Muscle layer of colon (tissue), 2 donors: ENCODE results near the gene ACTN3.
"Not testable (repeated sequence)": the region's sequence is repeated elsewhere in the genome, so short reads cannot be mapped to it uniquely, and the experiment has no call there.

Experiments used
- H3K27ac ChIP-seq: one replicate; pipeline ENCODE4 v1.7.0; 2013; ENCODE audit warnings: low read depth, mild to moderate bottlenecking, low read length, moderate library complexity
- H3K27me3 ChIP-seq, 2 donors: one replicate each; pipeline ENCODE4 v1.7.0; 2013; ENCODE audit warnings: low read length in 2 of 2, mild to moderate bottlenecking in 2 of 2; ENCODE audit not compliant: insufficient read depth in 2 of 2, control insufficient read depth in 1 of 2
- H3K36me3 ChIP-seq: one replicate; pipeline ENCODE4 v1.7.0; 2013; ENCODE audit warnings: mild to moderate bottlenecking, low read length; ENCODE audit not compliant: insufficient read depth
- H3K4me1 ChIP-seq: one replicate; pipeline ENCODE4 v1.7.0; 2013; ENCODE audit warnings: mild to moderate bottlenecking, low read length; ENCODE audit not compliant: insufficient read depth
- H3K4me3 ChIP-seq, 2 donors: one replicate each; pipeline ENCODE4 v1.7.0; 2013; ENCODE audit warnings: low read length in 2 of 2, low read depth in 1 of 2, mild to moderate bottlenecking in 1 of 2, moderate library complexity in 1 of 2
- H3K9ac ChIP-seq: one replicate; pipeline ENCODE4 v1.7.0; 2013; ENCODE audit warnings: low read length
- H3K9me3 ChIP-seq: one replicate; pipeline ENCODE4 v1.7.0; 2013; ENCODE audit warnings: mild to moderate bottlenecking, low read length
- donor health status: abdominal sarcoma.
- donor health status: Adenocarcinoma of cecum.

The ACTN3 gene

DNA sequence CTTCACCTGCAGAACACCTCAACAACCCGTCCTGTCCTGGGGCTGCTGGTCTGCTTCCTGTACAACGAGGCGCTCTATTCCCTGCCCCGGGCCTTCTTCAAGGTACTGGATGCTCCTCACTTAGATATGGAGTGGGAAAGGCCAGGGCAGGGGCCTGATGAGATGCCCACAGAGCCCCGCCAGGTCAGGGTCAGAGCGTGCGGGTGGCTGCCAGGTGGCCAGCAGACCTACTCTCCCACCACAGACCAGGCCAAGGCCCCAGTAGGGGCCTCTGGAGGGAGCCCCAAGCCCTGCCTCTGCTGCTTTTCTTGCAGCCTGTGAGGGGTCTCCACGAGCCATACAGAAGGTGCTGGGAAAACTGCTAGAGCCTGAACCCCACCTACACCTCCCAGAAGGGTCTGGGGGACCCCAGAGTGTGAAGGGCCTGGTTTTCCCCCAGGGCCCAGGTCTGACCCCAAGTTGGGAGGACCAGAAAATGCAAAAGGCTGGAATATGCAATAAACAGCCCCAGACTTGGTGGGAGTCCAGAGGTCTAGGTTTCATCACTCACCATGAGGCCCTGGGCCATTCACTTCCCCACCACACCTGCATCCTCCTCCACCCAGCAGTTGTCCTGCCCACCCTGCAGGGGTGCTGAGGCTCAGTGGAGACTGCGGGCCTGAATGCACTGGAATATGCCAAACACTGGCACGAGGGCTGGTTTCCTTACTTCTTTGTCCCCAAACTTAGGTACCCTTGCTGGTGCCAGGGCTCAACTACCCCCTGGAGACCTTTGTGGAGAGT is 15.6 kb upstream of the ACTN3 start:
- H3K36me3 ChIP-seq = peaks cover 36% of the 10 kb centered on the region
- H3K4me3 ChIP-seq = no peak overlapping the region
- no peak overlapping the region for H3K27ac ChIP-seq
- H3K4me1 ChIP-seq = no peaks in the 10 kb centered on the region
- H3K27me3 ChIP-seq = no peaks in the 10 kb centered on the region
- H3K9ac ChIP-seq = no peak overlapping the region
- H3K9me3 ChIP-seq = no peaks in the 10 kb centered on the region

DNA sequence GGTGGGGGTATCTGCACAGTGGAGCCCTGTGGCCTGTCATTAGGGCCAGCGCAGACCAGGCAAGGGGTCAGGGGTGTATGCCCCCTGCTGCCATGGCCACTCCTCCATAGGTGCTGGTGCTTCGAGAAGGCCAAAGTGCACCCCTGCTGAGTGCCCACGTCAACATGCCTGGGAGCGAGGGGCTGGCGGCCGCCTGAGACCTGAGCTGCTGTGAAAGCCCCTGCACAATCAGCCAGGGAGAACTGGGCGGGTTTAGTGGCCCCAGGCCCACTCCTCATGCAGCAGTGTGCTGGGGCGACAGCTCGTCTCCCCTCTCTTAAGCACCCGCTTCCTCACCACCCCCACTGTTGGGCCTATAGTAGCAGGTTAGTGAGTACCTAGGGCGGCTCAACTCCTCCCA is 14.9 kb upstream of the ACTN3 start:
- no peaks in the 10 kb centered on the region for H3K4me1 ChIP-seq
- H3K27me3 ChIP-seq = no peaks in the 10 kb centered on the region
- H3K36me3 ChIP-seq = peaks cover 40% of the 10 kb centered on the region
- no peak overlapping the region for H3K9ac ChIP-seq
- H3K27ac ChIP-seq = no peak overlapping the region
- H3K9me3 ChIP-seq = no peaks in the 10 kb centered on the region
- no peak overlapping the region for H3K4me3 ChIP-seq

GRCh38 chr11:66532784-66533183 is 13.9 kb upstream of the ACTN3 start:
- H3K4me1 ChIP-seq = no peaks in the 10 kb centered on the region
- H3K4me3 ChIP-seq = no peak overlapping the region
- peaks cover 45% of the 10 kb centered on the region for H3K36me3 ChIP-seq
- H3K9me3 ChIP-seq = no peaks in the 10 kb centered on the region
- no peaks in the 10 kb centered on the region for H3K27me3 ChIP-seq
- no peak overlapping the region for H3K9ac ChIP-seq
- no peak overlapping the region for H3K27ac ChIP-seq

- H3K4me1 ChIP-seq = peaks cover 9% of the 10 kb centered on the region
- no peaks in the 10 kb centered on the region for H3K27me3 ChIP-seq
- no peaks in the 10 kb centered on the region for H3K9me3 ChIP-seq
- no peak overlapping the region for H3K9ac ChIP-seq
- no peak overlapping the region for H3K4me3 ChIP-seq
- H3K36me3 ChIP-seq = peaks cover 31% of the 10 kb centered on the region
- no peak overlapping the region for H3K27ac ChIP-seq
These were observed 7.4 kb upstream of the ACTN3 start for GRCh38 chr11:66539170-66539869.

DNA sequence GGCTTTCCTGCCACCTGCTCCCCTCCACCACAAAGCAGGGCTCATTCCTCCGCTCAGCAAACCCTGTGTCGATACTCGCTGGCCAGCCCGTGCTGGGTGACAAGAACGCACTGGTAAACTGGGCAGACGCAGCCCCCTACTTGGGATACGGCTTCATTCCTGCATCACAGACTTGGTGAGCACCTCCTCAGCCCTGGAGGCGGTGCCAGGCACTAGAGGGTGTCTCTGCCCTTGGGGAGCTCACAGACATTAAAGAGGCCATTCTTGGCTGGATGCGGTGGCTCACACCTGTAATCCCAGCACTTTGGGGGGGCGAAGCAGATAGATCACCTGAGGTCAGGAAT is 6.9 kb upstream of the ACTN3 start:
- Histone ChIP-seq H3K27ac (no peak overlapping the region), H3K27me3 (no peaks in the 10 kb centered on the region), H3K9me3 (no peaks in the 10 kb centered on the region), H3K9ac (no peak overlapping the region), H3K4me1 (peaks cover 10% of the 10 kb centered on the region), H3K36me3 (peaks cover 31% of the 10 kb centered on the region), H3K4me3 (no peak overlapping the region)

- not testable (repeated sequence) for H3K9me3 ChIP-seq, H3K4me3 ChIP-seq, H3K9ac ChIP-seq, H3K27ac ChIP-seq, H3K27me3 ChIP-seq
- H3K36me3 ChIP-seq = peaks cover 31% of the 10 kb centered on the region
- H3K4me1 ChIP-seq = peaks cover 16% of the 10 kb centered on the region
These were observed 6.1 kb upstream of the ACTN3 start for GRCh38 chr11:66540598-66540997.

- no peaks in the 10 kb centered on the region for H3K27me3 ChIP-seq
- H3K27ac ChIP-seq = no peak overlapping the region
- H3K4me1 ChIP-seq = peaks cover 16% of the 10 kb centered on the region
- H3K36me3 ChIP-seq = peaks cover 21% of the 10 kb centered on the region
- no peaks in the 10 kb centered on the region for H3K9me3 ChIP-seq
- H3K9ac ChIP-seq = no peak overlapping the region
- no peak overlapping the region for H3K4me3 ChIP-seq
These were observed 4.8 kb upstream of the ACTN3 start for GRCh38 chr11:66541892-66542291.

DNA sequence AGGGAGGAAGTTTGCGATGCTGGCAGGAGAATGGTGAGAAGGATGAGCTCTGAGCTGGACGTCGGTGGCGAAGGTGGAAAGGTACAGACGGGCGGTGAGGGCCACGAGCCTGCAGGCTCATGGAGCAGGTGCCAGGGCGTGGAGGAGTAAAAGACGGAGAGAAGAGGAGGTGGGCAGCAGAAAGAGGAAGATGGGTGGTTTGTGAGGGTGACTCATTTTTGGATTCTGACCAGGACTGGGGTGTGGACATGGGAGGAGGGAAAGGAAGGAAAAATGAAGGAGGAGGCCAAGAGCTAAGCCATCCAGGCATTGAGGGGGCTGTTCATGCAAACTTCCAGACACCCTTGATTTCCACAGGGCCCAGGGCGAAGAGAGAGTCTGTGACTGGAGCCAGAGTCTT is 4.3 kb upstream of the ACTN3 start:
- Histone ChIP-seq H3K9ac (no peak overlapping the region), H3K36me3 (peaks cover 17% of the 10 kb centered on the region), H3K27ac (no peak overlapping the region), H3K9me3 (no peaks in the 10 kb centered on the region), H3K4me1 (peaks cover 16% of the 10 kb centered on the region), H3K27me3 (no peaks in the 10 kb centered on the region), H3K4me3 (no peak overlapping the region)

GRCh38 chr11:66543263-66544107 is 3.2 kb upstream of the ACTN3 start:
- Histone ChIP-seq H3K27ac (no peak overlapping the region), H3K4me3 (no peak overlapping the region), H3K9me3 (no peaks in the 10 kb centered on the region), H3K9ac (no peak overlapping the region), H3K36me3 (peaks cover 16% of the 10 kb centered on the region), H3K4me1 (peaks cover 16% of the 10 kb centered on the region), H3K27me3 (no peaks in the 10 kb centered on the region)

GRCh38 chr11:66544952-66545351 is 1.8 kb upstream of the ACTN3 start:
- peak overlapping the region; percentile 22 for H3K9ac ChIP-seq
- not testable (repeated sequence) for H3K9me3 ChIP-seq, H3K27ac ChIP-seq, H3K27me3 ChIP-seq, H3K4me3 ChIP-seq
- peaks cover 16% of the 10 kb centered on the region for H3K4me1 ChIP-seq
- H3K36me3 ChIP-seq = peaks cover 11% of the 10 kb centered on the region

DNA sequence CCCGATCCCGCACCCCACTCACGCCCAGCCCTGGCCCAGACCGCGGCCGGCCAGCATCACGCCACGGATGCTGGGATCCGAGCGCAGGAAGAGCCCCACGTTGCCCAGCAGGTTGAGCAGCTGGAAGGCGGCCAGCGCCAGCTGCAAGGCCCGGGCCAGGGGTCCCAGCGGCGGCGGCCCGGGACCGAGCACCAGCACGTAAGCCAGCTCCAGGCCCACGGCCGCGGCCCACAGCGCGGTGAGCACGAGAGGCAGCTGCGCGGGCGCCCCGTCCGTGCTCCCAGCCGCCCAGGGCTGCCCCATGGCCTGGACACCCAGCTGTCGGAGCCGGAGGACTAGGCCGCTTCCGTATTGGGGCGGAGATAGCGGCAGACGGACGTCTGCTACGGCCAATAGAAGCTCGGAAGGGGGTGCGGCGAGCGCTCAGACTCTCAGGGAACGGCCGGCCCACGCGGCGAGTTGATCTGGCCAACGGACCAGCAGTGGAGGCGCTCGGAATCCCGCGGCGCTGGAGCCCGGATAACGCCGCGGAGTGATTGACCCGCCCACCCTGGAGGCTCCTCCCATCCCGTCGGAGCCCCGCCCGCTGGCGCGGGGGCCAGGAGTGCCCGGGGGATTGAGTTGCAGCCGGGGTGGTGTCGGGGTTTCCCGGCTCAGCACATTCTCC is 869 bp upstream of the ACTN3 start, which contains the start of gene ZDHHC24:
Gene ZDHHC24, minus strand, starts transcription at position 348 of the 667 bp plus-strand sequence. Its CDS starts 45 bp downstream, at position 303.
- peak within 1 kb of the TSS; percentile 74 for H3K27ac ChIP-seq
- peak within 1 kb of the TSS; percentile 22 for H3K9ac ChIP-seq
- peak within 1 kb of the TSS; percentile 62 to 72 for H3K4me3 ChIP-seq
- no peaks in the 10 kb centered on the region for H3K27me3 ChIP-seq
- peaks cover 11% of the 10 kb centered on the region for H3K36me3 ChIP-seq
- peaks cover 16% of the 10 kb centered on the region for H3K4me1 ChIP-seq
- no peaks in the 10 kb centered on the region for H3K9me3 ChIP-seq
